ENCODE data around the gene KRT79. TPM values are rescaled to one million over a fixed set of nuclear protein-coding genes. Genes with fewer than 3 reads are reported as not detected.

Gene KRT79
- total and polyA plus RNA-seq, 9 of the 15 experiments (the other 6 are each of a cell fraction or from before 2014, with no cell fraction given): 0.03 to 2.3 (median 0.23) TPM; not detected in 2

DNA sequence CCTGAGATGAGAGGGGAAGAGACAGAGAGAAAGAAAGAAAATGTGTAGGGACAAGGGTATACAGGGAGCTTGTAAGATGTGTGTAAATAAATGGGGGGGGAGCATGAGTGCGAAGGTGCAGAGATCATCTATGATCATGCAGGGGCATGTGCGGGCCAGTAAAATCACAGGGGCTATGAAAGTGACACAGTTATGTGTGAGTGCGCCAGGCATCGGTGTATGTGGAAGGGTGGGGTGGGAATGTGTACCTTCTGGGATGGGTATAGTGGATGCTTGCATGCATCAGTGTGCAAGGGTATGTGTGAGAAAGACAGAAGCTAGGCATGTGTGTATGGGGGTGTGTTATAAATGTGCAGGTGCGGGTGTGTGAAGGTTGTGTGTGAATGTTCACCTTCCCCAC is 33.0 kb upstream of the KRT79 start:
- ChIA-PET CTCF (ENCODE audit: low intra/inter-chr PET ratio) (no interaction called here), POLR2A (interaction anchor here (0.6 kb wide), 1 partner anchor 333 kb away, joined by 3 read pairs; no protein-coding TSS in a partner anchor)
- no TSS peak for BruUV-seq (replicated peaks)
- ATAC-seq (no peak), FAIRE-seq (no peak), DNase-seq (ENCODE audit: extremely low read depth in 1 of 4, low spot score in 3 of 4) (no peak)
- H3K9me3 ChIP-seq (replicated peaks; ENCODE audit: control insufficient read depth, insufficient read depth, low read depth, low read length): no peaks in the 10 kb centered on the region
- no peak overlapping the region for H3K4me3 ChIP-seq
- 40% methylated on average over 4 of the region's 5 CpGs for WGBS (ENCODE audit: insufficient coverage, low coverage, missing lambda C conversion rate)
- H3K79me2 ChIP-seq (ENCODE audit: control insufficient read depth, insufficient read depth, low read length): no peaks in the 10 kb centered on the region
- no peaks in the 10 kb centered on the region for H4K20me1 ChIP-seq (replicated peaks; ENCODE audit: control insufficient read depth, insufficient read depth, low read length)
- in situ Hi-C loops (cut with MboI) (loop anchor here (5.0 kb wide), 1 partner anchor 285 kb away; no protein-coding TSS in a partner anchor), intact Hi-C loops (cut with micrococcal nuclease) (no loop called here)
- TF ChIP-seq RHOXF2B (CRISPR knock-in tag; conservative IDR thresholded peaks at IDR 0.05) (no peak), ZNF134 (CRISPR knock-in tag; conservative IDR thresholded peaks at IDR 0.05) (no peak), SMARCE1 (IDR thresholded peaks at IDR 0.05) (no peak), ZSCAN32 (CRISPR knock-in tag; IDR thresholded peaks at IDR 0.05) (no peak), ZNF766 (CRISPR knock-in tag; conservative IDR thresholded peaks at IDR 0.05) (no peak), ETV5 (CRISPR knock-in tag; IDR thresholded peaks at IDR 0.05; ENCODE audit: low read depth) (no peak), NR2C1 (IDR thresholded peaks at IDR 0.05) (no peak), NR2C1 (tag; IDR thresholded peaks at IDR 0.05) (no peak), ARID1B (IDR thresholded peaks at IDR 0.05) (no peak), RBM15 (IDR thresholded peaks at IDR 0.05; ENCODE audit: insufficient read depth, low read length) (no peak), NRF1 (conservative IDR thresholded peaks at IDR 0.05 in 1 of 2, IDR thresholded peaks at IDR 0.05 in 1 of 2) (no peak), KDM4B (IDR thresholded peaks at IDR 0.05; ENCODE audit: borderline replicate concordance in 2 of 2, low read depth in 1 of 2) (no peak), SP1 (CRISPR knock-in tag; IDR thresholded peaks at IDR 0.05) (no peak), MEF2D (tag; conservative IDR thresholded peaks at IDR 0.05; ENCODE audit: low read depth) (no peak), ZNF133 (CRISPR knock-in tag; IDR thresholded peaks at IDR 0.05) (no peak)
- TF ChIP-seq, protein P1, sequence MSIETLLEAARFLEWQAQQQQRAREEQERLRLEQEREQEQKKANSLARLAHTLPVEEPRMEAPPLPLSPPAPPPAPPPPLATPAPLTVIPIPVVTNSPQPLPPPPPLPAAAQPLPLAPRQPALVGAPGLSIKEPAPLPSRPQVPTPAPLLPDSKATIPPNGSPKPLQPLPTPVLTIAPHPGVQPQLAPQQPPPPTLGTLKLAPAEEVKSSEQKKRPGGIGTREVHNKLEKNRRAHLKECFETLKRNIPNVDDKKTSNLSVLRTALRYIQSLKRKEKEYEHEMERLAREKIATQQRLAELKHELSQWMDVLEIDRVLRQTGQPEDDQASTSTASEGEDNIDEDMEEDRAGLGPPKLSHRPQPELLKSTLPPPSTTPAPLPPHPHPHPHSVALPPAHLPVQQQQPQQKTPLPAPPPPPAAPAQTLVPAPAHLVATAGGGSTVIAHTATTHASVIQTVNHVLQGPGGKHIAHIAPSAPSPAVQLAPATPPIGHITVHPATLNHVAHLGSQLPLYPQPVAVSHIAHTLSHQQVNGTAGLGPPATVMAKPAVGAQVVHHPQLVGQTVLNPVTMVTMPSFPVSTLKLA (conservative IDR thresholded peaks at IDR 0.05): no peak
- TF ChIP-seq, protein P2, sequence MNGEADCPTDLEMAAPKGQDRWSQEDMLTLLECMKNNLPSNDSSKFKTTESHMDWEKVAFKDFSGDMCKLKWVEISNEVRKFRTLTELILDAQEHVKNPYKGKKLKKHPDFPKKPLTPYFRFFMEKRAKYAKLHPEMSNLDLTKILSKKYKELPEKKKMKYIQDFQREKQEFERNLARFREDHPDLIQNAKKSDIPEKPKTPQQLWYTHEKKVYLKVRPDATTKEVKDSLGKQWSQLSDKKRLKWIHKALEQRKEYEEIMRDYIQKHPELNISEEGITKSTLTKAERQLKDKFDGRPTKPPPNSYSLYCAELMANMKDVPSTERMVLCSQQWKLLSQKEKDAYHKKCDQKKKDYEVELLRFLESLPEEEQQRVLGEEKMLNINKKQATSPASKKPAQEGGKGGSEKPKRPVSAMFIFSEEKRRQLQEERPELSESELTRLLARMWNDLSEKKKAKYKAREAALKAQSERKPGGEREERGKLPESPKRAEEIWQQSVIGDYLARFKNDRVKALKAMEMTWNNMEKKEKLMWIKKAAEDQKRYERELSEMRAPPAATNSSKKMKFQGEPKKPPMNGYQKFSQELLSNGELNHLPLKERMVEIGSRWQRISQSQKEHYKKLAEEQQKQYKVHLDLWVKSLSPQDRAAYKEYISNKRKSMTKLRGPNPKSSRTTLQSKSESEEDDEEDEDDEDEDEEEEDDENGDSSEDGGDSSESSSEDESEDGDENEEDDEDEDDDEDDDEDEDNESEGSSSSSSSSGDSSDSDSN (IDR thresholded peaks at IDR 0.05; ENCODE audit: borderline replicate concordance in 1 of 2, low read depth in 2 of 2, low read length in 2 of 2): no peak
- TF ChIP-seq, protein P3, sequence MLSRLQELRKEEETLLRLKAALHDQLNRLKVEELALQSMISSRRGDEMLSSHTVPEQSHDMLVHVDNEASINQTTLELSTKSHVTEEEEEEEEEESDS (CRISPR knock-in tag; IDR thresholded peaks at IDR 0.05): no peak
- TF ChIP-seq, protein P4, sequence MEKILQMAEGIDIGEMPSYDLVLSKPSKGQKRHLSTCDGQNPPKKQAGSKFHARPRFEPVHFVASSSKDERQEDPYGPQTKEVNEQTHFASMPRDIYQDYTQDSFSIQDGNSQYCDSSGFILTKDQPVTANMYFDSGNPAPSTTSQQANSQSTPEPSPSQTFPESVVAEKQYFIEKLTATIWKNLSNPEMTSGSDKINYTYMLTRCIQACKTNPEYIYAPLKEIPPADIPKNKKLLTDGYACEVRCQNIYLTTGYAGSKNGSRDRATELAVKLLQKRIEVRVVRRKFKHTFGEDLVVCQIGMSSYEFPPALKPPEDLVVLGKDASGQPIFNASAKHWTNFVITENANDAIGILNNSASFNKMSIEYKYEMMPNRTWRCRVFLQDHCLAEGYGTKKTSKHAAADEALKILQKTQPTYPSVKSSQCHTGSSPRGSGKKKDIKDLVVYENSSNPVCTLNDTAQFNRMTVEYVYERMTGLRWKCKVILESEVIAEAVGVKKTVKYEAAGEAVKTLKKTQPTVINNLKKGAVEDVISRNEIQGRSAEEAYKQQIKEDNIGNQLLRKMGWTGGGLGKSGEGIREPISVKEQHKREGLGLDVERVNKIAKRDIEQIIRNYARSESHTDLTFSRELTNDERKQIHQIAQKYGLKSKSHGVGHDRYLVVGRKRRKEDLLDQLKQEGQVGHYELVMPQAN (IDR thresholded peaks at IDR 0.05; ENCODE audit: borderline replicate concordance): no peak
- no peak overlapping the region for H3K4me2 ChIP-seq (ENCODE audit: insufficient read depth, low read length)
- H3K27ac ChIP-seq (ENCODE audit: extremely low read depth, low read depth, low read length): no peak overlapping the region
- no peaks in the 10 kb centered on the region for H3K36me3 ChIP-seq (ENCODE audit: control insufficient read depth, insufficient read depth, low read length)
- peaks cover 0 to 2% of the 10 kb centered on the region in 2 experiments; a peak in 1 of 5 replicates for H3K27me3 ChIP-seq (ENCODE audit: control insufficient read depth in 2 of 2, insufficient read depth in 2 of 2, low read length in 2 of 2)
- no peaks in the 10 kb centered on the region for H3K9me1 ChIP-seq (ENCODE audit: control insufficient read depth, insufficient read depth, low read length)
- H3K9ac ChIP-seq (ENCODE audit: insufficient read depth in 1 of 2, low read depth in 2 of 2, low read length in 2 of 2): no peak overlapping the region
- no peak overlapping the region for H2AFZ ChIP-seq (ENCODE audit: low read depth, low read length)
- H3K4me1 ChIP-seq (replicated peaks in 1 of 2; ENCODE audit: control insufficient read depth in 2 of 2, insufficient read depth in 2 of 2, low read length in 2 of 2): peaks cover 2 to 6% of the 10 kb centered on the region in 2 experiments; a peak in 2 of 5 replicates

All from K562 (cell line).